Measurements from ENCODE around the gene BCL11A.

The BCL11A gene

GRCh38 chr2:60516383-60516811, 37.1 kb downstream of the BCL11A start:
- ATAC-seq (replicated peaks; ENCODE audit: extremely low read depth, poor library complexity, severe bottlenecking) (no peak), DNase-seq (ENCODE audit: low spot score in 2 of 2) (no peak)
- Mint-ChIP-seq H3K27me3 (peaks cover 58% of the 10 kb centered on the region), H3K36me3 (ENCODE audit: insufficient read depth) (no peaks in the 10 kb centered on the region), H3K9me3 (no peaks in the 10 kb centered on the region), H3K27ac (ENCODE audit: low read depth) (no peak overlapping the region), H3K4me3 (no peak overlapping the region), H3K4me1 (no peaks in the 10 kb centered on the region)

GRCh38 chr2:60515721-60516226, 37.7 kb downstream of the BCL11A start:
- Mint-ChIP-seq H3K9me3 (no peaks in the 10 kb centered on the region), H3K36me3 (ENCODE audit: insufficient read depth) (no peaks in the 10 kb centered on the region), H3K4me3 (no peak overlapping the region), H3K4me1 (no peaks in the 10 kb centered on the region), H3K27ac (ENCODE audit: low read depth) (no peak overlapping the region), H3K27me3 (peaks cover 60% of the 10 kb centered on the region)
- no peak for DNase-seq (ENCODE audit: low spot score in 2 of 2)
- ATAC-seq (replicated peaks; ENCODE audit: extremely low read depth, poor library complexity, severe bottlenecking): no peak

- Mint-ChIP-seq H3K27ac (ENCODE audit: low read depth) (no peak overlapping the region), H3K4me3 (no peak overlapping the region), H3K9me3 (no peaks in the 10 kb centered on the region), H3K36me3 (ENCODE audit: insufficient read depth) (no peaks in the 10 kb centered on the region), H3K27me3 (peaks cover 76% of the 10 kb centered on the region), H3K4me1 (no peaks in the 10 kb centered on the region)
- no peak for DNase-seq (ENCODE audit: low spot score in 2 of 2)
- no peak for ATAC-seq (replicated peaks; ENCODE audit: extremely low read depth, poor library complexity, severe bottlenecking)
Observed at GRCh38 chr2:60513996-60514395, 39.5 kb downstream of the BCL11A start.

- Mint-ChIP-seq H3K4me1 (no peaks in the 10 kb centered on the region), H3K36me3 (ENCODE audit: insufficient read depth) (no peaks in the 10 kb centered on the region), H3K27me3 (peaks cover 70% of the 10 kb centered on the region), H3K9me3 (no peaks in the 10 kb centered on the region), H3K27ac (ENCODE audit: low read depth) (no peak overlapping the region), H3K4me3 (no peak overlapping the region)
- DNase-seq (ENCODE audit: low spot score in 2 of 2) (no peak), ATAC-seq (replicated peaks; ENCODE audit: extremely low read depth, poor library complexity, severe bottlenecking) (no peak)
Observed at GRCh38 chr2:60513191-60513590, 40.3 kb downstream of the BCL11A start.

GRCh38 chr2:60512641-60513040, 40.8 kb downstream of the BCL11A start:
- H3K4me1 Mint-ChIP-seq: no peaks in the 10 kb centered on the region
- H3K36me3 Mint-ChIP-seq (ENCODE audit: insufficient read depth): no peaks in the 10 kb centered on the region
- H3K27me3 Mint-ChIP-seq: peaks cover 68% of the 10 kb centered on the region
- no peak overlapping the region for H3K4me3 Mint-ChIP-seq
- no peak for DNase-seq (ENCODE audit: low spot score in 2 of 2)
- H3K27ac Mint-ChIP-seq (ENCODE audit: low read depth): no peak overlapping the region
- no peaks in the 10 kb centered on the region for H3K9me3 Mint-ChIP-seq
- ATAC-seq (replicated peaks; ENCODE audit: extremely low read depth, poor library complexity, severe bottlenecking): no peak

GRCh38 chr2:60512062-60512622, 41.3 kb downstream of the BCL11A start:
- Mint-ChIP-seq H3K27ac (ENCODE audit: low read depth) (no peak overlapping the region), H3K4me1 (no peaks in the 10 kb centered on the region), H3K4me3 (no peak overlapping the region), H3K27me3 (peaks cover 68% of the 10 kb centered on the region), H3K36me3 (ENCODE audit: insufficient read depth) (no peaks in the 10 kb centered on the region), H3K9me3 (no peaks in the 10 kb centered on the region)
- DNase-seq (ENCODE audit: low spot score in 2 of 2) (no peak), ATAC-seq (replicated peaks; ENCODE audit: extremely low read depth, poor library complexity, severe bottlenecking) (no peak)

GRCh38 chr2:60510713-60511112, 42.7 kb downstream of the BCL11A start:
- no peak overlapping the region for H3K27ac Mint-ChIP-seq (ENCODE audit: low read depth)
- H3K4me3 Mint-ChIP-seq: no peak overlapping the region
- H3K36me3 Mint-ChIP-seq (ENCODE audit: insufficient read depth): no peaks in the 10 kb centered on the region
- H3K9me3 Mint-ChIP-seq: no peaks in the 10 kb centered on the region
- peaks cover 70% of the 10 kb centered on the region for H3K27me3 Mint-ChIP-seq
- ATAC-seq (replicated peaks; ENCODE audit: extremely low read depth, poor library complexity, severe bottlenecking) (no peak), DNase-seq (ENCODE audit: low spot score in 2 of 2) (no peak)
- H3K4me1 Mint-ChIP-seq: no peaks in the 10 kb centered on the region

- Mint-ChIP-seq H3K36me3 (ENCODE audit: insufficient read depth) (no peaks in the 10 kb centered on the region), H3K27me3 (peaks cover 75% of the 10 kb centered on the region), H3K4me1 (no peaks in the 10 kb centered on the region), H3K9me3 (no peaks in the 10 kb centered on the region), H3K4me3 (no peak overlapping the region), H3K27ac (ENCODE audit: low read depth) (no peak overlapping the region)
- ATAC-seq (replicated peaks; ENCODE audit: extremely low read depth, poor library complexity, severe bottlenecking): no peak
- DNase-seq (ENCODE audit: low spot score in 2 of 2): no peak
Observed at GRCh38 chr2:60509066-60509465, 44.4 kb downstream of the BCL11A start.

- Mint-ChIP-seq H3K4me1 (no peaks in the 10 kb centered on the region), H3K27me3 (peaks cover 75% of the 10 kb centered on the region), H3K9me3 (no peaks in the 10 kb centered on the region), H3K4me3 (no peak overlapping the region), H3K27ac (ENCODE audit: low read depth) (no peak overlapping the region), H3K36me3 (ENCODE audit: insufficient read depth) (no peaks in the 10 kb centered on the region)
- DNase-seq (ENCODE audit: low spot score in 2 of 2) (no peak), ATAC-seq (replicated peaks; ENCODE audit: extremely low read depth, poor library complexity, severe bottlenecking) (no peak)
Observed at GRCh38 chr2:60508339-60508917, 45.0 kb downstream of the BCL11A start.

GRCh38 chr2:60507211-60507965, 46.1 kb downstream of the BCL11A start:
- Mint-ChIP-seq H3K9me3 (no peaks in the 10 kb centered on the region), H3K4me1 (no peaks in the 10 kb centered on the region), H3K27ac (ENCODE audit: low read depth) (no peak overlapping the region), H3K4me3 (no peak overlapping the region), H3K27me3 (peaks cover 75% of the 10 kb centered on the region), H3K36me3 (ENCODE audit: insufficient read depth) (no peaks in the 10 kb centered on the region)
- ATAC-seq (replicated peaks; ENCODE audit: extremely low read depth, poor library complexity, severe bottlenecking): no peak
- DNase-seq (ENCODE audit: low spot score in 2 of 2): no peak

- DNase-seq (ENCODE audit: low spot score in 2 of 2): no peak
- Mint-ChIP-seq H3K9me3 (no peaks in the 10 kb centered on the region), H3K27ac (ENCODE audit: low read depth) (no peak overlapping the region), H3K27me3 (peaks cover 71% of the 10 kb centered on the region), H3K36me3 (ENCODE audit: insufficient read depth) (no peaks in the 10 kb centered on the region), H3K4me1 (no peaks in the 10 kb centered on the region), H3K4me3 (no peak overlapping the region)
- no peak for ATAC-seq (replicated peaks; ENCODE audit: extremely low read depth, poor library complexity, severe bottlenecking)
Observed at GRCh38 chr2:60505880-60506260, 47.6 kb downstream of the BCL11A start.

GRCh38 chr2:60505240-60505879, 48.1 kb downstream of the BCL11A start:
- H3K27me3 Mint-ChIP-seq: peaks cover 71% of the 10 kb centered on the region
- no peak overlapping the region for H3K27ac Mint-ChIP-seq (ENCODE audit: low read depth)
- no peaks in the 10 kb centered on the region for H3K36me3 Mint-ChIP-seq (ENCODE audit: insufficient read depth)
- DNase-seq (ENCODE audit: low spot score in 2 of 2) (no peak), ATAC-seq (replicated peaks; ENCODE audit: extremely low read depth, poor library complexity, severe bottlenecking) (no peak)
- H3K4me1 Mint-ChIP-seq: no peaks in the 10 kb centered on the region
- H3K9me3 Mint-ChIP-seq: no peaks in the 10 kb centered on the region
- H3K4me3 Mint-ChIP-seq: no peak overlapping the region
